HG03060 (cell line): ENCODE results near the gene SGPP2.
"Not testable (repeated sequence)": the region's sequence is repeated elsewhere in the genome, so short reads cannot be mapped to it uniquely, and the experiment has no call there.

ENCODE experiments used
- ATAC-seq: cut with Tn5 transposase; IDR thresholded peaks from one replicate; pipeline ENCODE4 v1.9.1; 2021; ENCODE audit warnings: low read depth, moderate number of reproducible peaks; ENCODE audit not compliant: unreplicated experiment

Gene SGPP2

GRCh38 chr2:222424276-222424728 lies at the start of gene SGPP2:
SGPP2 (plus strand) TSS chr2:222424543; CDS start chr2:222424603, 60 bp downstream.
- no peak for ATAC-seq

GRCh38 chr2:222375798-222376197 lies 48.5 kb upstream of the SGPP2 start:
- ATAC-seq = no peak

GRCh38 chr2:222380456-222380855 lies 43.9 kb upstream of the SGPP2 start:
- no peak for ATAC-seq

GRCh38 chr2:222381566-222381965 lies 42.8 kb upstream of the SGPP2 start:
- no peak for ATAC-seq

GRCh38 chr2:222383255-222383654 lies 41.1 kb upstream of the SGPP2 start:
- no peak for ATAC-seq

- no peak for ATAC-seq
Measured at GRCh38 chr2:222391743-222392285, 32.5 kb upstream of the SGPP2 start.

- ATAC-seq = no peak
Measured at GRCh38 chr2:222393733-222394267, 30.5 kb upstream of the SGPP2 start.

- no peak for ATAC-seq
Measured at GRCh38 chr2:222398446-222398885, 25.9 kb upstream of the SGPP2 start.

GRCh38 chr2:222399038-222399783 lies 25.1 kb upstream of the SGPP2 start:
- ATAC-seq = no peak

GRCh38 chr2:222404151-222404905 lies 20.0 kb upstream of the SGPP2 start:
- ATAC-seq = no peak

GRCh38 chr2:222408684-222409083 lies 15.7 kb upstream of the SGPP2 start:
- no peak for ATAC-seq

- no peak for ATAC-seq
Measured at GRCh38 chr2:222410534-222410933, 13.8 kb upstream of the SGPP2 start.

GRCh38 chr2:222412334-222412733 lies 12.0 kb upstream of the SGPP2 start:
- ATAC-seq = not testable (repeated sequence)

- no peak for ATAC-seq
Measured at GRCh38 chr2:222413295-222413911, 10.9 kb upstream of the SGPP2 start.

GRCh38 chr2:222418739-222419138 lies 5.6 kb upstream of the SGPP2 start:
- ATAC-seq = no peak

- no peak for ATAC-seq
Measured at GRCh38 chr2:222420508-222420907, 3.8 kb upstream of the SGPP2 start.

- ATAC-seq = no peak
Measured at GRCh38 chr2:222421626-222422025, 2.7 kb upstream of the SGPP2 start.

- no peak for ATAC-seq
Measured at GRCh38 chr2:222423186-222423585, 1.2 kb upstream of the SGPP2 start.

- ATAC-seq = no peak
Measured at GRCh38 chr2:222423632-222424275, 589 bp upstream of the SGPP2 start.
